ENCODE measurements around the gene VOPP1. TPM values are rescaled to one million over a fixed set of nuclear protein-coding genes. Genes with fewer than 3 reads are reported as not detected.
A peak's percentile ranks its signal among the peaks of the same experiment; 100 is the strongest.

The VOPP1 gene
- total and polyA plus RNA-seq, 12 donors, result 9.3 to 42.9 (median 22.8) TPM

- Histone ChIP-seq H3K27me3 (no peaks in the 10 kb centered on the region), H3K4me1 (peaks cover 0 to 14% (median 9%) of the 10 kb centered on the region in 9 donors), H3K4me3 (no peak overlapping the region), H3K9me3 (no peaks in the 10 kb centered on the region), H3K27ac (peak overlapping the region in 2 of 10 donors; percentile 18 to 57), H3K36me3 (peaks cover 0 to 33% (median 0%) of the 10 kb centered on the region in 9 donors)
- WGBS, 2 donors, result 84 to 89% methylated on average over 2 of the region's 2 CpGs
- ATAC-seq (no peak), DNase-seq (no peak)
- TF ChIP-seq, protein P1, sequence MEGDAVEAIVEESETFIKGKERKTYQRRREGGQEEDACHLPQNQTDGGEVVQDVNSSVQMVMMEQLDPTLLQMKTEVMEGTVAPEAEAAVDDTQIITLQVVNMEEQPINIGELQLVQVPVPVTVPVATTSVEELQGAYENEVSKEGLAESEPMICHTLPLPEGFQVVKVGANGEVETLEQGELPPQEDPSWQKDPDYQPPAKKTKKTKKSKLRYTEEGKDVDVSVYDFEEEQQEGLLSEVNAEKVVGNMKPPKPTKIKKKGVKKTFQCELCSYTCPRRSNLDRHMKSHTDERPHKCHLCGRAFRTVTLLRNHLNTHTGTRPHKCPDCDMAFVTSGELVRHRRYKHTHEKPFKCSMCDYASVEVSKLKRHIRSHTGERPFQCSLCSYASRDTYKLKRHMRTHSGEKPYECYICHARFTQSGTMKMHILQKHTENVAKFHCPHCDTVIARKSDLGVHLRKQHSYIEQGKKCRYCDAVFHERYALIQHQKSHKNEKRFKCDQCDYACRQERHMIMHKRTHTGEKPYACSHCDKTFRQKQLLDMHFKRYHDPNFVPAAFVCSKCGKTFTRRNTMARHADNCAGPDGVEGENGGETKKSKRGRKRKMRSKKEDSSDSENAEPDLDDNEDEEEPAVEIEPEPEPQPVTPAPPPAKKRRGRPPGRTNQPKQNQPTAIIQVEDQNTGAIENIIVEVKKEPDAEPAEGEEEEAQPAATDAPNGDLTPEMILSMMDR (IDR thresholded peaks at IDR 0.05), result no peak
- intact Hi-C loops (cut with DNase I), result no loop called here
Observed at GRCh38 chr7:55470261-55470660, 102.0 kb downstream of the VOPP1 start.

DNA sequence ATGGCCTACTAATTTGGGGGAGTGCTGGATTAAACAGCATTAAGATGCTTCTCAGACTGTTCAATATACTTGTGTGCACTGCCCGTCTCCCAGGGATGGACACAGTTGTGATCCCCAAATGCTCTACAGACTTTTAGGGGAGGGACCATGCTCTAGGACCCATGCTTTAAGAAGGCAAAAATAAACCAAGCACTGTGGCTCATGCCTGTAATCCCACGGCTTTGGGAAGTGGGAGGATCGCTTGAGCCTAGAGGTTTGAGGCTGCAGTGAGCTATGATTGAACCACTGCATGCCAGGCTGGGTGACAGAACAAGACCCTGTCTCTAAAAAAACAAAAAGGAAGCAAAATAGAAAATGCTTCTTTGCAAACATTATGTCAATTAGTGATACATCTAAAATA lies 102.6 kb downstream of the VOPP1 start:
- H3K36me3 ChIP-seq, result peaks cover 0 to 33% (median 4%) of the 10 kb centered on the region in 9 donors

GRCh38 chr7:55469271-55469681 lies 103.0 kb downstream of the VOPP1 start:
- intact Hi-C loops (cut with DNase I), result no loop called here
- no peaks in the 10 kb centered on the region for H3K9me3 ChIP-seq
- DNase-seq (no peak), ATAC-seq (peak in 1 of 8 donors; percentile 20)
- H3K27me3 ChIP-seq, result no peaks in the 10 kb centered on the region
- no peak overlapping the region for H3K27ac ChIP-seq
- TF ChIP-seq, protein P1 (IDR thresholded peaks at IDR 0.05), result no peak
- WGBS, 2 donors, result 59 to 68% methylated on average over 2 of the region's 2 CpGs
- H3K4me3 ChIP-seq, result no peak overlapping the region
- peaks cover 0 to 14% (median 9%) of the 10 kb centered on the region in 9 donors for H3K4me1 ChIP-seq
- peaks cover 0 to 34% (median 4%) of the 10 kb centered on the region in 9 donors for H3K36me3 ChIP-seq

More for the DNA sequence above, 102.6 kb downstream of the VOPP1 start:
- no peak overlapping the region for H3K4me3 ChIP-seq
- no peaks in the 10 kb centered on the region for H3K9me3 ChIP-seq
- H3K27ac ChIP-seq, result peak overlapping the region in 2 of 10 donors; percentile 18 to 57
- no peaks in the 10 kb centered on the region for H3K27me3 ChIP-seq
- peaks cover 0 to 14% (median 9%) of the 10 kb centered on the region in 9 donors for H3K4me1 ChIP-seq
- TF ChIP-seq, protein P1 (IDR thresholded peaks at IDR 0.05), result no peak
- 52 to 76% methylated on average over 3 of the region's 3 CpGs for WGBS, 2 donors
- ATAC-seq, result no peak
- intact Hi-C loops (cut with DNase I), result no loop called here
- no peak for DNase-seq

GRCh38 chr7:55468495-55468894 lies 103.8 kb downstream of the VOPP1 start:
- Histone ChIP-seq H3K27me3 (no peaks in the 10 kb centered on the region), H3K27ac (no peak overlapping the region), H3K36me3 (peaks cover 0 to 38% (median 11%) of the 10 kb centered on the region in 9 donors), H3K9me3 (no peaks in the 10 kb centered on the region), H3K4me3 (no peak overlapping the region), H3K4me1 (peaks cover 0 to 14% (median 9%) of the 10 kb centered on the region in 9 donors)
- TF ChIP-seq, protein P1 (IDR thresholded peaks at IDR 0.05), result no peak
- DNase-seq (no peak), ATAC-seq (no peak)
- 98 to 99% methylated on average over 8 of the region's 8 CpGs for WGBS, 2 donors
- intact Hi-C loops (cut with DNase I), result no loop called here
